ENCODE data around the gene GLIS2.

The GLIS2 gene

DNA sequence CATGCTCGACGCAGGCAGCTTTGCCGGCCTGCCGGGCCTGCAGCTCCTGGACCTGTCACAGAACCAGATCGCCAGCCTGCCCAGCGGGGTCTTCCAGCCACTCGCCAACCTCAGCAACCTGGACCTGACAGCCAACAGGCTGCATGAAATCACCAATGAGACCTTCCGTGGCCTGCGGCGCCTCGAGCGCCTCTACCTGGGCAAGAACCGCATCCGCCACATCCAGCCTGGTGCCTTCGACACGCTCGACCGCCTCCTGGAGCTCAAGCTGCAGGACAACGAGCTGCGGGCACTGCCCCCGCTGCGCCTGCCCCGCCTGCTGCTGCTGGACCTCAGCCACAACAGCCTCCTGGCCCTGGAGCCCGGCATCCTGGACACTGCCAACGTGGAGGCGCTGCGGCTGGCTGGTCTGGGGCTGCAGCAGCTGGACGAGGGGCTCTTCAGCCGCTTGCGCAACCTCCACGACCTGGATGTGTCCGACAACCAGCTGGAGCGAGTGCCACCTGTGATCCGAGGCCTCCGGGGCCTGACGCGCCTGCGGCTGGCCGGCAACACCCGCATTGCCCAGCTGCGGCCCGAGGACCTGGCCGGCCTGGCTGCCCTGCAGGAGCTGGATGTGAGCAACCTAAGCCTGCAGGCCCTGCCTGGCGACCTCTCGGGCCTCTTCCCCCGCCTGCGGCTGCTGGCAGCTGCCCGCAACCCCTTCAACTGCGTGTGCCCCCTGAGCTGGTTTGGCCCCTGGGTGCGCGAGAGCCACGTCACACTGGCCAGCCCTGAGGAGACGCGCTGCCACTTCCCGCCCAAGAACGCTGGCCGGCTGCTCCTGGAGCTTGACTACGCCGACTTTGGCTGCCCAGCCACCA lies 65.4 kb downstream of the GLIS2 start:
- TF ChIP-seq ZFX (IDR thresholded peaks at IDR 0.05; ENCODE audit: borderline replicate concordance) = no peak
- TF ChIP-seq, protein P1, sequence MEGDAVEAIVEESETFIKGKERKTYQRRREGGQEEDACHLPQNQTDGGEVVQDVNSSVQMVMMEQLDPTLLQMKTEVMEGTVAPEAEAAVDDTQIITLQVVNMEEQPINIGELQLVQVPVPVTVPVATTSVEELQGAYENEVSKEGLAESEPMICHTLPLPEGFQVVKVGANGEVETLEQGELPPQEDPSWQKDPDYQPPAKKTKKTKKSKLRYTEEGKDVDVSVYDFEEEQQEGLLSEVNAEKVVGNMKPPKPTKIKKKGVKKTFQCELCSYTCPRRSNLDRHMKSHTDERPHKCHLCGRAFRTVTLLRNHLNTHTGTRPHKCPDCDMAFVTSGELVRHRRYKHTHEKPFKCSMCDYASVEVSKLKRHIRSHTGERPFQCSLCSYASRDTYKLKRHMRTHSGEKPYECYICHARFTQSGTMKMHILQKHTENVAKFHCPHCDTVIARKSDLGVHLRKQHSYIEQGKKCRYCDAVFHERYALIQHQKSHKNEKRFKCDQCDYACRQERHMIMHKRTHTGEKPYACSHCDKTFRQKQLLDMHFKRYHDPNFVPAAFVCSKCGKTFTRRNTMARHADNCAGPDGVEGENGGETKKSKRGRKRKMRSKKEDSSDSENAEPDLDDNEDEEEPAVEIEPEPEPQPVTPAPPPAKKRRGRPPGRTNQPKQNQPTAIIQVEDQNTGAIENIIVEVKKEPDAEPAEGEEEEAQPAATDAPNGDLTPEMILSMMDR (IDR thresholded peaks at IDR 0.05) = no peak

DNA sequence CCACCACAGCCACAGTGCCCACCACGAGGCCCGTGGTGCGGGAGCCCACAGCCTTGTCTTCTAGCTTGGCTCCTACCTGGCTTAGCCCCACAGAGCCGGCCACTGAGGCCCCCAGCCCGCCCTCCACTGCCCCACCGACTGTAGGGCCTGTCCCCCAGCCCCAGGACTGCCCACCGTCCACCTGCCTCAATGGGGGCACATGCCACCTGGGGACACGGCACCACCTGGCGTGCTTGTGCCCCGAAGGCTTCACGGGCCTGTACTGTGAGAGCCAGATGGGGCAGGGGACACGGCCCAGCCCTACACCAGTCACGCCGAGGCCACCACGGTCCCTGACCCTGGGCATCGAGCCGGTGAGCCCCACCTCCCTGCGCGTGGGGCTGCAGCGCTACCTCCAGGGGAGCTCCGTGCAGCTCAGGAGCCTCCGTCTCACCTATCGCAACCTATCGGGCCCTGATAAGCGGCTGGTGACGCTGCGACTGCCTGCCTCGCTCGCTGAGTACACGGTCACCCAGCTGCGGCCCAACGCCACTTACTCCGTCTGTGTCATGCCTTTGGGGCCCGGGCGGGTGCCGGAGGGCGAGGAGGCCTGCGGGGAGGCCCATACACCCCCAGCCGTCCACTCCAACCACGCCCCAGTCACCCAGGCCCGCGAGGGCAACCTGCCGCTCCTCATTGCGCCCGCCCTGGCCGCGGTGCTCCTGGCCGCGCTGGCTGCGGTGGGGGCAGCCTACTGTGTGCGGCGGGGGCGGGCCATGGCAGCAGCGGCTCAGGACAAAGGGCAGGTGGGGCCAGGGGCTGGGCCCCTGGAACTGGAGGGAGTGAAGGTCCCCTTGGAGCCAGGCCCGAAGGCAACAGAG lies 66.3 kb downstream of the GLIS2 start:
- TF ChIP-seq, protein P1 (IDR thresholded peaks at IDR 0.05) = no peak
- TF ChIP-seq ZFX (IDR thresholded peaks at IDR 0.05; ENCODE audit: borderline replicate concordance) = no peak
- no peak overlapping the region for H3K27ac ChIP-seq

More for the DNA sequence above, 65.4 kb downstream of the GLIS2 start:
- H3K27ac ChIP-seq = no peak overlapping the region

DNA sequence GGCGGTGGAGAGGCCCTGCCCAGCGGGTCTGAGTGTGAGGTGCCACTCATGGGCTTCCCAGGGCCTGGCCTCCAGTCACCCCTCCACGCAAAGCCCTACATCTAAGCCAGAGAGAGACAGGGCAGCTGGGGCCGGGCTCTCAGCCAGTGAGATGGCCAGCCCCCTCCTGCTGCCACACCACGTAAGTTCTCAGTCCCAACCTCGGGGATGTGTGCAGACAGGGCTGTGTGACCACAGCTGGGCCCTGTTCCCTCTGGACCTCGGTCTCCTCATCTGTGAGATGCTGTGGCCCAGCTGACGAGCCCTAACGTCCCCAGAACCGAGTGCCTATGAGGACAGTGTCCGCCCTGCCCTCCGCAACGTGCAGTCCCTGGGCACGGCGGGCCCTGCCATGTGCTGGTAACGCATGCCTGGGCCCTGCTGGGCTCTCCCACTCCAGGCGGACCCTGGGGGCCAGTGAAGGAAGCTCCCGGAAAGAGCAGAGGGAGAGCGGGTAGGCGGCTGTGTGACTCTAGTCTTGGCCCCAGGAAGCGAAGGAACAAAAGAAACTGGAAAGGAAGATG lies 67.0 kb downstream of the GLIS2 start:
- TF ChIP-seq, protein P1 (IDR thresholded peaks at IDR 0.05) = no peak
- TF ChIP-seq ZFX (IDR thresholded peaks at IDR 0.05; ENCODE audit: borderline replicate concordance) = no peak
- H3K27ac ChIP-seq = no peak overlapping the region

DNA sequence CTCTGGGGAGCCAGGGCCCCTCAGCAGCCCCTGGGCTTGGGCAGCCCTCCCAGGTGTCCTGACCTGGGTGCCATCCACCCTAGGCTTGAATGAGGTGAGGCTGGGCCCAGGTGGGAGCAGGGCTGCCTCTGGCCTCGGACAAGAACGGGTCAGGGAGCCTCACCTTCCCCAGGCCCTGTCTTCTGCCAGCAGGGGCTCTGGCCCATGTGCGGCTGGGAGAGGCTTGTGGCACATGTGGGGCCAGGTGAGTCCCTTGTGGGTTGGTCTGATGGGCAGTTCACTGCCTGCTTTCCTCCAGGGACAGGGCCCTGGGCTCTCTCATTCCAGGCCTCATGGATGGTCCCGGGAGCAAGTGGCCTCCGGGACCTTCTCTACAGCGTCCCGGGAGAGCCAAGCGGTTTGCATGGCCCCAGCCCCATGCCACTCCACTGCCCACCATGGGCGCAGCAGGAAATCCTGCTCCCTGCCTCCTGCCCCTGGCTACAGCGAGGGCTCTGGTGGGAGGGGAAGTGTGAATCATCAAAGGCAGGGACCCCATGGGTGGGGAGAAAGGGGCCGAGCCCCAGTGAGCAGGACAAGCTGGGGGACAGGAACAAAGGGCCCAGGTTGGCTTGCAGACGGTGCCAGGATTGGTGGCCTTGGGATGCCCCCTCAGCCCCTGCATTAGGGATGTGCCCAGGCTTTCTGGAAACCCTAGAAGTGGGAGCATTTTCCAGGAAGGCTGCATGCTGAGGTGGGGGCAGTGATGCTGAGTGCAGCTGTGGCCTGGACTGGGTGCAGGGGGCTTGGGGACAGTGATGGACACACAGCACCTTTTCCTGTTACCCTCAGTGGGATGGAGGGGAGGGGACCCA lies 68.0 kb downstream of the GLIS2 start:
- TF ChIP-seq ZFX (IDR thresholded peaks at IDR 0.05; ENCODE audit: borderline replicate concordance) = no peak
- TF ChIP-seq, protein P1 (IDR thresholded peaks at IDR 0.05) = no peak
- no peak overlapping the region for H3K27ac ChIP-seq

DNA sequence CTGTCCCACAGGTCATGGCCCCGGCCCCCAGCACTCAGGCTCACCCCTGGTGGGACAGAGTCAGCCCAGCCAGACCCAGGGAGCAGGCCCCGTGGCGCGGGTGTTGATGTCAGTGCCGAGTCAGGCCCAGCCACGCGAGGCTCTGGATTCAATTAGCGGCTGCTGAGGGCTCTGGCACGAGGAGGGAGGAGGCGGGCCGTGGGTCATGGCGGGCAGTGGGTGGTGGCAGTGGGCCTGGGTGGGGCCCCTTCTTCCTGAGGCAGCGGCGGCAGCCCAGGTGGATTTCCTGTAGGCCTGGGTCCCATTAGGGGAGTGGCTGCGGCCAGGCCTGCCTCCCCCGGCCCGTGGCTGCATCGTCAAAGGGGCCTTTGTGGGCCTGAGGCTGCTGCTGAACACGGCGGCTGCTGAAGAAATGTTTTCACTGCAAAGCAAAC lies 68.7 kb downstream of the GLIS2 start:
- TF ChIP-seq ZFX (IDR thresholded peaks at IDR 0.05; ENCODE audit: borderline replicate concordance) = no peak
- TF ChIP-seq, protein P1 (IDR thresholded peaks at IDR 0.05) = no peak
- no peak overlapping the region for H3K27ac ChIP-seq

DNA sequence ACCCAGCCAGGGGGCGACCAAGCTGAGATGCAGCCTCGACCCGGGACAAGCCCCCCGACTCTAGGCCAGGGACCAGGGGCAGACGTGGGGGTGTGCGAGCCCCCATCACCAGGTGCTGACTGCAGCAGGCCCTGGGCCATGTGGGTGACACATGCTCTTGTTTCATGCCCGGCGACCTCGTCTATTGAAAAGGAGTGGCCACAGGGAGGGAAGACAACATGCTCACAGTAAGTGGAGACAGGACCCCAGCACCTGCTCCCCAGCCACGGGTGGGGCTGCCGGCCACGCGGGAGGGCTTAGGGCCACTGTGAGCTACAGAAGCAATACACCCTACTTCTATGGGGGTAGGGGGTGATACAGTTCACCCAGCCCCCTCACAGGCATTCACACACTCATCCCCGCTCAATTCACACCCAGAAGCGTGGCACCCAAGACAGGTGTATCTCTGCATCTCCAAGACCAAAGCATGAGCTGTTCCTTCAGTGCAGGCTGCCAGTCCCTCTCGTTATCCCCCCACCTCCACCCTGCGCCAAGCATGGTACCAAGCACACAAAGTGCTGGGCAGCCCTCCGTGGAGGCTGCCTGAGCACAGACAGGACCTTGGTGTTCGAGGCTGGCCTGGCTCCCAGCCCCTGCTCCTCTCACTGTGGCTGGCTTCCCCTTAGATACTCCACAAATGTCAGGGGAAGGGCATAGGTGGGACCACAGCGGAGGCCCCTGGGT lies 69.4 kb downstream of the GLIS2 start:
- no peak overlapping the region for H3K27ac ChIP-seq
- TF ChIP-seq ZFX (IDR thresholded peaks at IDR 0.05; ENCODE audit: borderline replicate concordance) = no peak
- TF ChIP-seq, protein P1 (IDR thresholded peaks at IDR 0.05) = no peak

Measured in 22Rv1 (cell line).